Activated CD4-positive, alpha-beta T cell treated with anti-CD3 and anti-CD28 coated beads, Interleukin-2, Interleukin-6, amounts not matched to agents 100 ng/mL and 50 ng/mL, durations not matched to agents 16 hours and 8 hours (primary cell): ENCODE measurements around the gene CLCN1.
"Not testable (repeated sequence)": the region's sequence is repeated elsewhere in the genome, so short reads cannot be mapped to it uniquely, and the experiment has no call there.

ENCODE experiments used
- DNase-seq: peaks from one replicate; pipeline ENCODE4 v3.0.0-alpha.2; 2020

Gene CLCN1

GRCh38 chr7:143387156-143387975 is 71.5 kb downstream of the CLCN1 start:
- no peak for DNase-seq

- no peak for DNase-seq
Observed at GRCh38 chr7:143388051-143388450, 72.1 kb downstream of the CLCN1 start.

- no peak for DNase-seq
Observed at GRCh38 chr7:143388491-143389101, 72.7 kb downstream of the CLCN1 start.

- no peak for DNase-seq
Observed at GRCh38 chr7:143389316-143390103, 73.6 kb downstream of the CLCN1 start.

- no peak for DNase-seq
Observed at GRCh38 chr7:143390104-143390772, 74.3 kb downstream of the CLCN1 start.

GRCh38 chr7:143390773-143391317 is 74.9 kb downstream of the CLCN1 start:
- DNase-seq, result no peak

GRCh38 chr7:143391462-143392404 is 75.8 kb downstream of the CLCN1 start:
- DNase-seq, result no peak

GRCh38 chr7:143392427-143392826 is 76.5 kb downstream of the CLCN1 start:
- not testable (repeated sequence) for DNase-seq

- no peak for DNase-seq
Observed at GRCh38 chr7:143392875-143393266, 77.0 kb downstream of the CLCN1 start.

- no peak for DNase-seq
Observed at GRCh38 chr7:143393267-143394041, 77.5 kb downstream of the CLCN1 start.

- DNase-seq, result no peak
Observed at GRCh38 chr7:143394068-143394467, 78.2 kb downstream of the CLCN1 start.

GRCh38 chr7:143394777-143395176 is 78.9 kb downstream of the CLCN1 start:
- DNase-seq, result no peak

- no peak for DNase-seq
Observed at GRCh38 chr7:143395187-143396149, 79.6 kb downstream of the CLCN1 start.

GRCh38 chr7:143396182-143396581 is 80.3 kb downstream of the CLCN1 start:
- DNase-seq, result no peak

GRCh38 chr7:143396625-143397556 is 81.0 kb downstream of the CLCN1 start:
- no peak for DNase-seq

- no peak for DNase-seq
Observed at GRCh38 chr7:143397710-143398530, 82.0 kb downstream of the CLCN1 start.

GRCh38 chr7:143398616-143399015 is 82.7 kb downstream of the CLCN1 start:
- no peak for DNase-seq
